Measurements from ENCODE around the gene DISC1. TPM values are rescaled to one million over a fixed set of nuclear protein-coding genes. Genes with fewer than 3 reads are reported as not detected.
A peak's percentile ranks its signal among the peaks of the same experiment; 100 is the strongest.

DISC1 gene
- 3.1 and 4.2 TPM in 2 replicates for total RNA-seq (2016; rRNA removed; fragmentation: Illumina TruSeq; extraction: Trizol)
- 3.2 and 3.7 TPM in 2 replicates for total RNA-seq (2016; cell fraction: cytosol; rRNA removed; fragmentation: Illumina TruSeq; extraction: Trizol; ENCODE audit: low read depth)
- 2.7 and 3.2 TPM in 2 replicates for total RNA-seq (2016; cell fraction: insoluble cytoplasmic fraction; rRNA removed; fragmentation: Illumina TruSeq; extraction: Trizol)
- total RNA-seq (2016; cell fraction: membrane; rRNA removed; fragmentation: Illumina TruSeq; extraction: Trizol), result 2.0 and 2.1 TPM in 2 replicates
- total RNA-seq (2016; cell fraction: nucleus; rRNA removed; fragmentation: Illumina TruSeq; extraction: Trizol), result 11.7 and 13.7 TPM in 2 replicates
- 4.0 and 4.6 TPM in 2 replicates for polyA plus RNA-seq (2011; rRNA removed)
- 2.4 and 2.6 TPM in 2 replicates for polyA plus RNA-seq (2011; cell fraction: cytosol; rRNA removed)
- polyA plus RNA-seq (2011; cell fraction: nucleus; rRNA removed), result 8.2 and 12.2 TPM in 2 replicates
- polyA plus RNA-seq (2012), result 1.7 and 1.9 TPM in 2 replicates
- polyA plus RNA-seq (2016; cell fraction: cytosol; fragmentation: Illumina TruSeq; extraction: Trizol; ENCODE audit: low read depth), result 0.10 and 0.16 TPM in 2 replicates
- 1.5 and 1.7 TPM in 2 replicates for polyA plus RNA-seq (2016; cell fraction: insoluble cytoplasmic fraction; fragmentation: Illumina TruSeq; extraction: Trizol; ENCODE audit: low read depth)
- 0.24 and 0.28 TPM in 2 replicates for polyA plus RNA-seq (2016; cell fraction: membrane; fragmentation: Illumina TruSeq; extraction: Trizol; ENCODE audit: low read depth)
- 2.9 and 3.5 TPM in 2 replicates for polyA plus RNA-seq (2016; cell fraction: nucleus; fragmentation: Illumina TruSeq; extraction: Trizol; ENCODE audit: insufficient read depth, low read depth)
- polyA minus RNA-seq (2011; rRNA and poly(A)+ RNA removed; ENCODE audit: low replicate concordance), result 0.05 and 38.4 TPM in 2 replicates
- polyA minus RNA-seq (2011; cell fraction: cytosol; rRNA and poly(A)+ RNA removed), result 4.8 and 5.2 TPM in 2 replicates
- polyA minus RNA-seq (2011; cell fraction: nucleus; rRNA and poly(A)+ RNA removed), result 51.5 and 66.8 TPM in 2 replicates
- Bru-seq, nascent RNA, result percentile 69 among the genes with signal in this experiment
- BruChase-seq, experiment 1, labeled RNA remaining after a 6-hour chase, result percentile 57 among the genes with signal in this experiment
- percentile 65 among the genes with signal in this experiment for BruChase-seq, experiment 2, labeled RNA remaining after a 2-hour chase
- long read RNA-seq, experiment 1, partial matches to known transcripts, result 0 of 4 reads
- long read RNA-seq, experiment 1, other reads (novel, unspliced or antisense), result 4 of 4 reads
- long read RNA-seq, experiment 2, partial matches to known transcripts, result 0 of 5 reads
- long read RNA-seq, experiment 2, other reads (novel, unspliced or antisense), result 5 of 5 reads

GRCh38 chr1:231626535-231626950, at the start of gene DISC1:
Gene DISC1, plus strand, starts transcription at chr1:231626790. Its CDS starts 78 bp downstream, at chr1:231626868.
- DNase-seq (ENCODE audit: low spot score), result peak; percentile 80
- Histone ChIP-seq H3K79me2 (ENCODE audit: insufficient read depth, low read length) (peaks cover 9% of the 10 kb centered on the region), H3K9ac (ENCODE audit: insufficient read depth, low read depth, low read length) (peak within 1 kb of the TSS; percentile 84), H3K27ac (ENCODE audit: extremely low read length, insufficient read depth, low read length) (peak within 1 kb of the TSS; percentile 57), H4K20me1 (ENCODE audit: insufficient read depth, low read length) (no peaks in the 10 kb centered on the region), H3K36me3 (replicated peaks in 1 of 2; ENCODE audit: control insufficient read depth in 1 of 2, insufficient read depth in 2 of 2, low read length in 2 of 2) (no peaks in the 10 kb centered on the region), H3K9me3 (ENCODE audit: low read length) (no peaks in the 10 kb centered on the region), H3K27me3 (ENCODE audit: control insufficient read depth in 1 of 2, insufficient read depth in 2 of 2, low read length in 2 of 2) (no peaks in the 10 kb centered on the region; a peak in 2 of 5 replicates), H3K4me1 (ENCODE audit: insufficient read depth, low read length) (peaks cover 37% of the 10 kb centered on the region), H2AFZ (ENCODE audit: low read length) (no peak within 1 kb of the TSS), H3K4me3 (replicated peaks in 1 of 3; ENCODE audit: insufficient read depth in 1 of 3, low read depth in 2 of 3, low read length in 3 of 3) (peak within 1 kb of the TSS; percentile 78 to 96 (median 85)), H3K4me2 (ENCODE audit: low read depth, low read length) (peak within 1 kb of the TSS; percentile 93)
- in situ Hi-C loops (cut with HindIII; ENCODE audit: extremely low pct_ligation_motif_present, low pct_unique_long_range_greater_than_20kb) (no loop called here), intact Hi-C loops (cut with micrococcal nuclease; ENCODE audit: unreplicated experiment) (loop anchor here (2.0 kb wide), 1 partner anchor 64 kb away; no protein-coding TSS in a partner anchor)
- peak; percentile 79 for ATAC-seq
- FAIRE-seq, result peak; percentile 64
- CTCF ChIA-PET (ENCODE audit: low intra/inter-chr PET ratio, low total read pairs), result no interaction called here
- WGBS (ENCODE audit: low lambda C conversion rate), result 0% methylated on average over 4 of the region's 38 CpGs
- POLR2A ChIA-PET, result interaction anchor here (1.5 kb wide), 1 partner anchor 25 kb away, joined by 6 read pairs; no protein-coding TSS in a partner anchor
- no TSS peak for BruUV-seq (replicated peaks)
- TF ChIP-seq HDAC2 (CRISPR knock-in tag; IDR thresholded peaks at IDR 0.05), result peak; percentile 30; the same call in 1 of the 2 replicates
- TF ChIP-seq ZNF768 (CRISPR knock-in tag; IDR thresholded peaks at IDR 0.05), result peak; percentile 48; the same call in 1 of the 2 replicates
- no peak for TF ChIP-seq PHB2 (IDR thresholded peaks at IDR 0.05; ENCODE audit: partially characterized antibody)
- peak; percentile 35; the same call in 1 of the 2 replicates for TF ChIP-seq ZSCAN21 (CRISPR knock-in tag; IDR thresholded peaks at IDR 0.05; ENCODE audit: borderline replicate concordance)
- peak; percentile 77 for TF ChIP-seq SALL1 (CRISPR knock-in tag; IDR thresholded peaks at IDR 0.05)
- peak; percentile 71; the same call in 1 of the 2 replicates for TF ChIP-seq ZNF160 (CRISPR knock-in tag; IDR thresholded peaks at IDR 0.05)
- no peak for TF ChIP-seq THAP7 (CRISPR knock-in tag; IDR thresholded peaks at IDR 0.05)
- 0 out of 2 replicates have a peak, but pooled peaks have one; percentile 30 for TF ChIP-seq ZNF609 (CRISPR knock-in tag; IDR thresholded peaks at IDR 0.05; ENCODE audit: borderline replicate concordance)
- TF ChIP-seq KMT2A (CRISPR knock-in tag; IDR thresholded peaks at IDR 0.05), result peak; percentile 54; the same call in 1 of the 2 replicates
- TF ChIP-seq EP300 (IDR thresholded peaks at IDR 0.05; ENCODE audit: low read depth in 2 of 2, low read length in 2 of 2), result peak in 1 of 2 experiments; percentile 39; a peak in 1 of 4 replicates
- peak; percentile 12; the same call in 1 of the 2 replicates for TF ChIP-seq EP300 (CRISPR knock-in tag; IDR thresholded peaks at IDR 0.05; ENCODE audit: borderline replicate concordance)
- peak; percentile 19; the same call in 1 of the 2 replicates for TF ChIP-seq ZNF501 (CRISPR knock-in tag; IDR thresholded peaks at IDR 0.05)
